ENCODE data around the gene COX4I1.

- TF ChIP-seq, protein P1, sequence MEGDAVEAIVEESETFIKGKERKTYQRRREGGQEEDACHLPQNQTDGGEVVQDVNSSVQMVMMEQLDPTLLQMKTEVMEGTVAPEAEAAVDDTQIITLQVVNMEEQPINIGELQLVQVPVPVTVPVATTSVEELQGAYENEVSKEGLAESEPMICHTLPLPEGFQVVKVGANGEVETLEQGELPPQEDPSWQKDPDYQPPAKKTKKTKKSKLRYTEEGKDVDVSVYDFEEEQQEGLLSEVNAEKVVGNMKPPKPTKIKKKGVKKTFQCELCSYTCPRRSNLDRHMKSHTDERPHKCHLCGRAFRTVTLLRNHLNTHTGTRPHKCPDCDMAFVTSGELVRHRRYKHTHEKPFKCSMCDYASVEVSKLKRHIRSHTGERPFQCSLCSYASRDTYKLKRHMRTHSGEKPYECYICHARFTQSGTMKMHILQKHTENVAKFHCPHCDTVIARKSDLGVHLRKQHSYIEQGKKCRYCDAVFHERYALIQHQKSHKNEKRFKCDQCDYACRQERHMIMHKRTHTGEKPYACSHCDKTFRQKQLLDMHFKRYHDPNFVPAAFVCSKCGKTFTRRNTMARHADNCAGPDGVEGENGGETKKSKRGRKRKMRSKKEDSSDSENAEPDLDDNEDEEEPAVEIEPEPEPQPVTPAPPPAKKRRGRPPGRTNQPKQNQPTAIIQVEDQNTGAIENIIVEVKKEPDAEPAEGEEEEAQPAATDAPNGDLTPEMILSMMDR (IDR thresholded peaks at IDR 0.05): no peak
- TF ChIP-seq POLR2A (IDR thresholded peaks at IDR 0.05): no peak
These were observed 31.3 kb upstream of the COX4I1 start for GRCh38 chr16:85768199-85768598.

Measured in thyroid gland (tissue), 4 donors.